CD14-positive monocyte (primary cell): Measurements from ENCODE around the gene PRIMPOL. TPM values are rescaled to one million over a fixed set of nuclear protein-coding genes. Genes with fewer than 3 reads are reported as not detected.
"Not testable (repeated sequence)": the region's sequence is repeated elsewhere in the genome, so short reads cannot be mapped to it uniquely, and the experiment has no call there.

ENCODE experiments used
- DNase-seq, 3 donors: peaks; one replicate each; pipeline ENCODE4 v3.0.0-alpha.2; 2011 to 2022
- H2AFZ ChIP-seq: 2 replicates; pipeline ENCODE4 v1.6.0; 2012; ENCODE audit warnings: mild to moderate bottlenecking, low read depth, low read length, inconsistent platforms; ENCODE audit not compliant: insufficient read depth, poor library complexity, severe bottlenecking
- H3K27ac ChIP-seq, 2 donors: 1 replicate in 1 of 2; 2 replicates in 1 of 2; pipeline ENCODE4 v1.5.1; 2012 to 2013; ENCODE audit warnings: low read length in 2 of 2, control low read depth in 1 of 2, inconsistent platforms in 1 of 2, low read depth in 1 of 2, mild to moderate bottlenecking in 1 of 2
- H3K27me3 ChIP-seq, 2 donors: one replicate each; pipeline versions ENCODE4 v1.6.0 to v1.6.1; 2011 to 2013; ENCODE audit warnings: low read length in 2 of 2; ENCODE audit not compliant: control insufficient read depth in 2 of 2, insufficient read depth in 2 of 2
- H3K36me3 ChIP-seq, 2 donors: replicated peaks in 1 of 2; 1 replicate in 1 of 2; 2 replicates in 1 of 2; pipeline versions ENCODE4 v1.5.1 to v1.6.1; 2012 to 2013; ENCODE audit warnings: low read length in 2 of 2, control low read depth in 1 of 2, inconsistent platforms in 1 of 2, mild to moderate bottlenecking in 1 of 2; ENCODE audit not compliant: insufficient read depth in 2 of 2, control insufficient read depth in 1 of 2
- H3K4me1 ChIP-seq, 2 donors: 1 replicate in 1 of 2; 2 replicates in 1 of 2; pipeline versions ENCODE4 v1.5.1 to v1.6.1; 2012 to 2013; ENCODE audit warnings: low read length in 2 of 2, control low read depth in 1 of 2, inconsistent platforms in 1 of 2, mild to moderate bottlenecking in 1 of 2, moderate library complexity in 1 of 2; ENCODE audit not compliant: insufficient read depth in 2 of 2, control insufficient read depth in 1 of 2
- H3K4me2 ChIP-seq: replicated peaks from 2 replicates; pipeline ENCODE3; 2012; ENCODE audit warnings: low read length, moderate library complexity, mild to moderate bottlenecking; ENCODE audit not compliant: poor library complexity, severe bottlenecking; ENCODE audit errors: extremely low read depth
- H3K4me3 ChIP-seq, 3 experiments: fragments of 200-600 bp in 1 of 3; sonication (generic) in 1 of 3; replicated peaks in 1 of 3; 1 replicate in 2 of 3; 2 replicates in 1 of 3; pipeline ENCODE4 v1.5.1; 2011 to 2013; ENCODE audit warnings: low read length in 3 of 3, mild to moderate bottlenecking in 3 of 3, control low read depth in 2 of 3, low read depth in 2 of 3, inconsistent platforms in 1 of 3, moderate library complexity in 1 of 3
- H3K79me2 ChIP-seq: 2 replicates; pipeline ENCODE4 v1.6.0; 2012; ENCODE audit warnings: mild to moderate bottlenecking, control low read depth, inconsistent platforms, low read length, moderate library complexity; ENCODE audit not compliant: insufficient read depth
- H3K9ac ChIP-seq: 2 replicates; pipeline ENCODE4 v1.6.0; 2017; ENCODE audit warnings: low read length, mild to moderate bottlenecking; ENCODE audit not compliant: insufficient read depth, poor library complexity, severe bottlenecking
- H3K9me3 ChIP-seq, 2 donors: replicated peaks in 1 of 2; 1 replicate in 1 of 2; 2 replicates in 1 of 2; pipeline versions ENCODE4 v1.5.1 to v1.6.1; 2012 to 2013; ENCODE audit warnings: low read length in 2 of 2, control low read depth in 1 of 2; ENCODE audit not compliant: control insufficient read depth in 1 of 2, insufficient read depth in 1 of 2
- H4K20me1 ChIP-seq: 2 replicates; pipeline ENCODE4 v1.6.0; 2012; ENCODE audit warnings: mild to moderate bottlenecking, low read length, control low read depth, moderate library complexity; ENCODE audit not compliant: insufficient read depth
- H3K27ac Mint-ChIP-seq, 7 donors: one replicate each; pipeline ENCODE4 v1.8.0; 2020; ENCODE audit warnings: mild to moderate bottlenecking in 7 of 7, mixed read lengths in 7 of 7, moderate library complexity in 6 of 7, inconsistent platforms in 2 of 7
- H3K27me3 Mint-ChIP-seq, 3 donors: one replicate each; pipeline ENCODE4 v1.8.0; 2021 to 2022; ENCODE audit warnings: low read depth in 3 of 3, mild to moderate bottlenecking in 3 of 3, mixed read lengths in 3 of 3, moderate library complexity in 3 of 3, inconsistent platforms in 1 of 3
- H3K36me3 Mint-ChIP-seq, 2 donors: one replicate each; pipeline ENCODE4 v1.8.0; 2020; ENCODE audit warnings: mixed read lengths in 2 of 2, inconsistent platforms in 1 of 2, mild to moderate bottlenecking in 1 of 2
- H3K4me1 Mint-ChIP-seq: one replicate; pipeline ENCODE4 v1.8.0; 2020; ENCODE audit warnings: mild to moderate bottlenecking, mixed read lengths
- H3K4me3 Mint-ChIP-seq, 2 donors: one replicate each; pipeline ENCODE4 v1.8.0; 2020; ENCODE audit warnings: mild to moderate bottlenecking in 2 of 2, mixed read lengths in 2 of 2, moderate library complexity in 1 of 2
- H3K9me3 Mint-ChIP-seq, 7 donors: one replicate each; pipeline ENCODE4 v1.8.0; 2020 to 2022; ENCODE audit warnings: mixed read lengths in 7 of 7, mild to moderate bottlenecking in 6 of 7, moderate library complexity in 6 of 7, inconsistent platforms in 2 of 7
- CTCF ChIP-seq: fragments of 200-600 bp; IDR thresholded peaks from one replicate; pipeline ENCODE4 v1.8.0; 2022; ENCODE audit warnings: antibody characterized with exemption, mild to moderate bottlenecking
- WGBS: methylation state at CpG from one replicate; pipeline ENCODE4 v1.1.5; 2013; ENCODE audit warnings: missing lambda C conversion rate; ENCODE audit not compliant: insufficient coverage; 5-methylcytosine and 5-hydroxymethylcytosine counted together
- intact Hi-C, 2 donors: fragments of 100-400 bp; cut with micrococcal nuclease; formaldehyde crosslinking; loops; one replicate each; pipeline versions ENCODE4 v1.15.0 to v1.15.1; 2023
- polyA plus RNA-seq, 3 donors: library from polyadenylated mRNA; depleted of rRNA in 1 of 3; unstranded in 2 of 3; stranded (reverse) in 1 of 3; fragments of 300-500 nt in 2 of 3; fragments of >200 nt in 1 of 3; fragmentation: Illumina TruSeq in 2 of 3; gene quantifications; 1 replicate in 2 of 3; 2 replicates in 1 of 3; pipeline ENCODE4 v1.2.3, GENCODE V29; 2012 to 2021

Gene PRIMPOL
- polyA plus RNA-seq, 3 donors = 7.0 to 10.5 (median 10.0) TPM

- Histone ChIP-seq H3K4me1 (peaks cover 18 to 21% of the 10 kb centered on the region in 2 donors), H3K27me3 (no peaks in the 10 kb centered on the region), H3K9me3 (peaks cover 9 to 14% of the 10 kb centered on the region in 2 donors), H3K36me3 (no peaks in the 10 kb centered on the region), H3K4me3 (no peak overlapping the region), H4K20me1 (no peaks in the 10 kb centered on the region), H2AFZ (no peak overlapping the region), H3K4me2 (no peak overlapping the region), H3K9ac (no peak overlapping the region), H3K27ac (no peak overlapping the region), H3K79me2 (no peaks in the 10 kb centered on the region)
- WGBS = no CpG with 5 or more reads among the region's 2 CpGs
- H3K36me3 Mint-ChIP-seq = no peaks in the 10 kb centered on the region
- H3K4me3 Mint-ChIP-seq = peak overlapping the region in 1 of 2 donors; percentile 48
- intact Hi-C loops = no loop called here
- H3K27me3 Mint-ChIP-seq = peaks cover 0 to 2% (median 2%) of the 10 kb centered on the region in 3 donors
- peak overlapping the region in 1 of 7 donors; percentile 18 for H3K27ac Mint-ChIP-seq
- peaks cover 6 to 13% (median 10%) of the 10 kb centered on the region in 7 donors for H3K9me3 Mint-ChIP-seq
- peak in 1 of 3 donors; percentile 27 for DNase-seq
- TF ChIP-seq CTCF = no peak
- peaks cover 28% of the 10 kb centered on the region for H3K4me1 Mint-ChIP-seq
Observed at GRCh38 chr4:184613405-184613804, 36.1 kb upstream of the PRIMPOL start.

- no peak overlapping the region for H3K9ac ChIP-seq
- TF ChIP-seq CTCF = no peak
- no peaks in the 10 kb centered on the region for H3K27me3 ChIP-seq
- H3K36me3 Mint-ChIP-seq = no peaks in the 10 kb centered on the region
- no peak overlapping the region for H2AFZ ChIP-seq
- H3K27ac ChIP-seq = no peak overlapping the region
- H3K4me2 ChIP-seq = no peak overlapping the region
- no peak overlapping the region for H3K27ac Mint-ChIP-seq
- H3K9me3 ChIP-seq = peaks cover 9 to 14% of the 10 kb centered on the region in 2 donors
- no peak for DNase-seq
- WGBS = no CpG with 5 or more reads among the region's 3 CpGs
- H3K4me3 Mint-ChIP-seq = no peak overlapping the region
- H3K9me3 Mint-ChIP-seq = peaks cover 6 to 13% (median 10%) of the 10 kb centered on the region in 7 donors
- peaks cover 0 to 2% (median 0%) of the 10 kb centered on the region in 3 donors for H3K27me3 Mint-ChIP-seq
- no peak overlapping the region for H3K4me3 ChIP-seq
- no peaks in the 10 kb centered on the region for H4K20me1 ChIP-seq
- H3K79me2 ChIP-seq = no peaks in the 10 kb centered on the region
- intact Hi-C loops = no loop called here
- peaks cover 21 to 23% of the 10 kb centered on the region in 2 donors for H3K4me1 ChIP-seq
- H3K36me3 ChIP-seq = no peaks in the 10 kb centered on the region
- H3K4me1 Mint-ChIP-seq = peaks cover 30% of the 10 kb centered on the region
Observed at GRCh38 chr4:184614509-184614908, 35.0 kb upstream of the PRIMPOL start.

- H3K4me2 ChIP-seq, H3K79me2 ChIP-seq, H3K4me3 Mint-ChIP-seq, H4K20me1 ChIP-seq, H3K27me3 Mint-ChIP-seq, H3K27ac Mint-ChIP-seq, H3K4me3 ChIP-seq, H3K9ac ChIP-seq, H3K36me3 Mint-ChIP-seq, DNase-seq, H2AFZ ChIP-seq, intact Hi-C loops, H3K36me3 ChIP-seq, H3K27me3 ChIP-seq, H3K27ac ChIP-seq: not testable (repeated sequence)
- H3K9me3 Mint-ChIP-seq = peaks cover 6 to 13% (median 10%) of the 10 kb centered on the region in 7 donors
- H3K4me1 Mint-ChIP-seq = peaks cover 42% of the 10 kb centered on the region
- Histone ChIP-seq H3K9me3 (peaks cover 9 to 14% of the 10 kb centered on the region in 2 donors), H3K4me1 (peaks cover 31 to 35% of the 10 kb centered on the region in 2 donors)
- no CpG with 5 or more reads among the region's 2 CpGs for WGBS
Observed at GRCh38 chr4:184616168-184616567, 33.4 kb upstream of the PRIMPOL start.
